HG03095 (cell line): ENCODE measurements around the gene CNTFR.

Experiments used
- ATAC-seq: cut with Tn5 transposase; IDR thresholded peaks from one replicate; pipeline ENCODE4 v1.9.1; 2021; ENCODE audit warnings: moderate library complexity; ENCODE audit not compliant: unreplicated experiment

The CNTFR gene

DNA sequence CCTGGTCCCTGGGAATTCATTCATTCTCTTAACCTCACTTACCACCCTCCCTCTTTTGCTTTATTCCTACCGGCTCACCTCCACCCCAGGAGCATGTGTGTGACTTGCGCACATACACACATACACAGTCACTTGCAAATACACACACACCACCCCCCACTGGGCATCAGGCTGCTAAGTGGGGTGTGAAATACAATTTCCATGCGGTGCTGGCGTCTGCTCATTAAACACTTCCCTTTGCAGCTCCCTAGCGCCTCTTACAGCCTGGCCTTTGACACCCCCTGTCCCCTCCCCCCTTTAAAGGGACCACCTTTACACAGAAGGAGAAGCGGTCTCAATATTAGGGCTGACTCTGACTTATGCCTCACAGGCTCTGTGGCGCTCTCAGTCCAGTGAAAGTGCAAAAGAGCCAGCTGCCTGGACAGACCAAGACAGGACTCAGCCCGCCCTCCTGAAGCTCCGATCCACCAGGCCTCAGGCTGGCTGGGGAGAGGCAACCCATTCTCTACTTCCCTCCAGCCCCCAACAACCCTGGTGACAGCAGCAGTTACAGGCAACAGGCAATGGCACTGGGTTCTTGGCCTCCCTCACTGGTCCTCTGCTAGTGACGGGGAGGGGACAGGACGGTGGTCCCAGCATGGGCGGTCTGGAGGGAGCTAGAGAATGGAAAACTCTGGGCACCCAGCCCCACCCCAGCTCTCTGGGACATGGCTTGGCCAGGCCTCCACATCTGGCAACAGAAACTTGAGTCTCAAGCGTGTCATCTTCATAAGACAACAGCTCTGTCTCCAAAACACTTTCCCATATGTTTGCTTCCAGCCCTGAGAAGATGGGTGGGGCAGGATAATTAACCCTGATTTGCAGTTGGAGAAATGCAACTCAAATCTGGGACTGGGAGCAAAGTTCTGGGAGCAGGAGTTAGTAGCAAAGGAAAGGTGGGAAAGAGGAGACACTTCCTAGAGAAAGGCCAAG is 78.7 kb downstream of the CNTFR start:
- ATAC-seq = no peak

GRCh38 chr9:34508951-34509350 is 80.6 kb downstream of the CNTFR start:
- no peak for ATAC-seq

DNA sequence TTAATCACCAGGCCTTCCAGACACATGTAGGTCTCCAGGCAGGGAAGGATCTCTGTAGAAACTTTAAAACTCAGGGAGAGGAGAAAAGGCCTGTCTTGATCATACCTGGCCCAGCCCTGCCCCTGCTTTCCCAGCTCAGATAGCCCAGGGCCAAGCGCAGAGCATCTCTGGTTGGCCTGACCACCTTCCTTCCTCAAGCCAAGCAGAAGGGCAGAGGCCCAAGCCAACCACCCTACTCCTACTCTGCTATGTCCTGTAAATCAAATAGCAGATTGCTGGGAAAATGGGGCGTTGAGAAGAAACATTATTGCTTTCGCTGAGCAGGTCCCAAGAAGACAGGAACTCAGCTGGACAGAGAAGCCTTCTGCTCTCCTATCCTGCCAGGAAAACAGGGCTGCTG is 81.1 kb downstream of the CNTFR start:
- no peak for ATAC-seq

- ATAC-seq = no peak
Observed at GRCh38 chr9:34507966-34508365, 81.6 kb downstream of the CNTFR start.

- no peak for ATAC-seq
Observed at GRCh38 chr9:34507556-34507955, 82.0 kb downstream of the CNTFR start.

GRCh38 chr9:34506623-34507022 is 82.9 kb downstream of the CNTFR start:
- no peak for ATAC-seq

GRCh38 chr9:34505370-34506120 is 84.0 kb downstream of the CNTFR start:
- ATAC-seq = no peak

- ATAC-seq = no peak
Observed at GRCh38 chr9:34503406-34503805, 86.1 kb downstream of the CNTFR start.

DNA sequence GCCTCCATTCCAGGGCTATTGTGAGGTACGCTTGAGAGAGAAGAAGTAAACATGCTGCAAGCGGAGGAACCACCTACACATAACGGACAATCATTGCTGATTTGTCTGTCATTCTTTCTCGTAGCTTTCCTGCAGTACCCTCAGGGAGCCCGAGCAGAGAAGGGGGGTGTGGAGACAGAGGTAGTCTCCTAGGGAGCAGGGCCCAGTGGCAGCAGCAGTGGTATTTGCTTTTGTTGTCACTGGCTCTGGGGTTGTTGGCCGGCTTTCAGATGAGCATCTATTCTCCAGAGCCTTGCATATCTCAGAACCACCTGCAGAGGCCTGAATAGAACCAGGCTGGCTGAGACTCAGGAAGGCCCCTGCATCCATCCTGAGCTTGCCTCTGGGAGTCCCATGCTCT is 86.6 kb downstream of the CNTFR start:
- ATAC-seq = no peak

DNA sequence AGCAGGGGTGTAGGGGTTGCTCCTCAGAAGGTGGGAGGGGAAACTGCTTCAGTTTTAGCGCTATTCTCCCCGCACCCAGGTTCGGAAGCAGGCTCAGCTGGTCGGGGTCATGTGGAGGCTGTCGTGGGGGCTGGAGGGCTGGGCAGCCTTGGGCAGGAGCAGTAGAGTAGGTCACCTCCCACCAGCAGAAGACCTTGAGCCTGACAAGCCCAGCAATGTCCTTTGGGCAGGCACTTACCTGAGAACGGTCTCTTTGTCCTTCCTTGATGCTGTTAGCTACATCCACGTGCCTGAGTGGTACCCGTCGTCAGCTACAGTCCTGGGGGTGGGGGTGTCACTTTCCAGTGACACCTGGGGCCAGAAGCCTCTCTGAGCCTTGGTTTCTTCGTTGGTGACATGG is 87.1 kb downstream of the CNTFR start:
- ATAC-seq = no peak

DNA sequence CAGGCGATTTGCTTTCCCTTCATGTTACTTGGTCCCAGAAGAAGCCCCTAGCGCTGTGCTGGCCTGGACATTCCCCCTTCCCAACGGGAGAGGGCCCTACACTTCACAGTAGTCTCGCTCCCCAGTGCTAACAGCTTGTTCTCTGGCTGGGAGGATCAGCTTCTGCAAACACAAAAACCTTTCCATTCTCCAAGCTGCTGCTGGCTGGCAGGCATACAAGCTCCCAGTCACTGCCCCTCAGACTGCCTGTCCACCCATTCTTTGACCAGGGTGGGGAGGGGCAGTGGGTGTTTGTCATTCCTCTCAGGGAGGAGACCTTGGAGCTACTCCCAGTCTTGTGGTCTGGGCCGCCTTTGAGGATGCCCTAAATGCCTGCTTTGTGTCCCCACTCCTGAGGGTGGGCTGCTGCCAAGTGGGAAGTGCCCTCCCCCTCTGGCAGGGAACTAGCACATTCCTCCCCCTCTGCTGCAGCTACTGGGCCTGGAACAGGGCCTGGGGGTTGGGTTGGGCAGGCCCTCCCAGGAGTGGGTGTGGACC is 87.6 kb downstream of the CNTFR start:
- ATAC-seq = no peak
